WERI-Rb-1 (cell line): ENCODE data around the gene PIEZO2.
"Not testable (repeated sequence)": the region's sequence is repeated elsewhere in the genome, so short reads cannot be mapped to it uniquely, and the experiment has no call there.

ENCODE experiments used
- DNase-seq: peaks from one replicate; pipeline ENCODE4 v3.0.0-alpha.2; 2020
- H3K27ac ChIP-seq: fragments of 250-450 bp; sonication (Bioruptor Pico); 2 replicates; pipeline ENCODE4 v1.5.1; 2020; ENCODE audit warnings: mild to moderate bottlenecking, moderate library complexity
- H3K27me3 ChIP-seq: fragments of 250-450 bp; sonication (Bioruptor Pico); 2 replicates; pipeline ENCODE4 v1.5.1; 2021; ENCODE audit warnings: mild to moderate bottlenecking, low read depth, moderate library complexity; ENCODE audit not compliant: insufficient read depth, severe bottlenecking
- H3K36me3 ChIP-seq: fragments of 250-450 bp; sonication (Bioruptor Pico); 2 replicates; pipeline ENCODE4 v1.5.1; 2020; ENCODE audit warnings: mild to moderate bottlenecking, moderate library complexity
- H3K4me3 ChIP-seq: 2 replicates; pipeline ENCODE4 v1.5.1; 2011; ENCODE audit warnings: low read depth, mild to moderate bottlenecking, control low read depth, low read length
- H3K9me3 ChIP-seq: fragments of 250-450 bp; sonication (Bioruptor Pico); 2 replicates; pipeline ENCODE4 v1.5.1; 2021; ENCODE audit warnings: mild to moderate bottlenecking, moderate library complexity; ENCODE audit not compliant: severe bottlenecking
- TF ChIP-seq, protein P1 (sequence below): IDR thresholded peaks from 2 replicates; pipeline ENCODE4 v1.5.1; 2011; ENCODE audit warnings: low read depth, mild to moderate bottlenecking, control low read depth, inconsistent platforms, low read length

The PIEZO2 gene

DNA sequence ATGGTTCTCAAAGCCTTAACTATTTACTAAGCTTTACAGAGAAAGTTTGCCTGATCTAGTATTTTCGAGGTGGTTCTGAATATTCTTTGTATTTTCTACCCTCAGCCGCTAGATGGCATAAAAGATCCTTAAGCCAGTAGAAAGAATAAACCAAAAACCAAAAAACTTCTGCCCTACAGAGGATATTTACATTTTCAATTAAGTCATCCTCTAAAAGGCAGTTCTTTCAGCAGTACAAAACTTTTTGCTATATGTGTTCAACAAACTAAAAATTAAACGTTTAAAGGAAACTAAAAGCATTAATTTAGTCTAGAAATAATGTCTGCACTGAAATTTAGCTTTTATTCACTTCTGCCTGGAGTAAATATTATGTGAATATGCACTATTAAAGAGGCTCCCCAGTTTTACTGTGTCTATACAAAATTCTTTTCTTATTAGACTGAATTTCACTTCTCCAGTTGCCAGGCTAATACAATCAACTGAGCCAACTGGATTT is 297.5 kb downstream of the PIEZO2 start:
- Histone ChIP-seq H3K27ac (no peak overlapping the region), H3K27me3 (peaks cover 12% of the 10 kb centered on the region), H3K4me3 (no peak overlapping the region), H3K36me3 (no peaks in the 10 kb centered on the region), H3K9me3 (no peaks in the 10 kb centered on the region)
- no peak for DNase-seq
- TF ChIP-seq, protein P1, sequence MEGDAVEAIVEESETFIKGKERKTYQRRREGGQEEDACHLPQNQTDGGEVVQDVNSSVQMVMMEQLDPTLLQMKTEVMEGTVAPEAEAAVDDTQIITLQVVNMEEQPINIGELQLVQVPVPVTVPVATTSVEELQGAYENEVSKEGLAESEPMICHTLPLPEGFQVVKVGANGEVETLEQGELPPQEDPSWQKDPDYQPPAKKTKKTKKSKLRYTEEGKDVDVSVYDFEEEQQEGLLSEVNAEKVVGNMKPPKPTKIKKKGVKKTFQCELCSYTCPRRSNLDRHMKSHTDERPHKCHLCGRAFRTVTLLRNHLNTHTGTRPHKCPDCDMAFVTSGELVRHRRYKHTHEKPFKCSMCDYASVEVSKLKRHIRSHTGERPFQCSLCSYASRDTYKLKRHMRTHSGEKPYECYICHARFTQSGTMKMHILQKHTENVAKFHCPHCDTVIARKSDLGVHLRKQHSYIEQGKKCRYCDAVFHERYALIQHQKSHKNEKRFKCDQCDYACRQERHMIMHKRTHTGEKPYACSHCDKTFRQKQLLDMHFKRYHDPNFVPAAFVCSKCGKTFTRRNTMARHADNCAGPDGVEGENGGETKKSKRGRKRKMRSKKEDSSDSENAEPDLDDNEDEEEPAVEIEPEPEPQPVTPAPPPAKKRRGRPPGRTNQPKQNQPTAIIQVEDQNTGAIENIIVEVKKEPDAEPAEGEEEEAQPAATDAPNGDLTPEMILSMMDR = peak; percentile 21; the same call in 1 of the 2 replicates

DNA sequence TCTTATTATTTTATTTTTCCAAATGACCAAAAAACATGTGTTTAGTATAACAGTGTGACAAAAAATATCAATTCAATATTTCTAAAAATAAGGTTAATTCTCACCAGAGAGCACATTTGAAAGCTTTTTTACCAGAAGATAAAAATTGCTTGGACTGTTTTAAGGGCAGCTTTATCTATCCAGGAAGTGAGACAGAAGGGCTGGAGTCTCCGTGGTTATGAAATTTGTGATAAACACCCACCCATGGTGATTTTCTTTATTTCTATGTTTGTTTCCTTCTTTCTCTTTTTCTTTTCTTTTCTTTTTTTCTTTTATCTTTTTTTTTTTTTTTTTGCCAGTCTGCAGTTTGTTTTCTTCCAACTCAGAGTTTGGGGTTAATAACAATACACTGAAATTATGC is 298.5 kb downstream of the PIEZO2 start:
- TF ChIP-seq, protein P1 = no peak
- H3K27ac ChIP-seq = no peak overlapping the region
- peaks cover 9% of the 10 kb centered on the region for H3K27me3 ChIP-seq
- no peaks in the 10 kb centered on the region for H3K9me3 ChIP-seq
- H3K4me3 ChIP-seq = no peak overlapping the region
- no peak for DNase-seq
- H3K36me3 ChIP-seq = no peaks in the 10 kb centered on the region

DNA sequence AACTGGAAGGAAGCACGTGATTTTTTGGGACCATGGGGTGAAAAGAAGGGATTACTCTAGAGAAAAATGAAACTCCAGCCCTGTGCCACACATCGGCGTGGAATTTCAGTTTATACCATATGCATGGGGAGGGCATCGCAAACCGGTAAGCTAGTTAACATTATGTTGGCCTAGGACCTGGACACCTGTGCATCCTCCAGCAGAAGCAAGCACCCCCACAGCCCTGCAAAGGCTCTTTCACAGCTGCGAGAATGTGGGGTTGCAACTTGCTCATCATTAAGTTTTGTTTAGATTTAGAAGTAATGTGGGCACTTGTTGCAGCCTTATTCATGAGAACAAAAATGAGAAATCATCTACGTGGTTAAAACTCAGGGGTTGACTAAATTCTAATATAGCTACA is 299.2 kb downstream of the PIEZO2 start:
- TF ChIP-seq, protein P1 = no peak
- Histone ChIP-seq H3K9me3 (no peaks in the 10 kb centered on the region), H3K4me3 (no peak overlapping the region), H3K36me3 (no peaks in the 10 kb centered on the region), H3K27me3 (peaks cover 9% of the 10 kb centered on the region), H3K27ac (no peak overlapping the region)
- DNase-seq = no peak

DNA sequence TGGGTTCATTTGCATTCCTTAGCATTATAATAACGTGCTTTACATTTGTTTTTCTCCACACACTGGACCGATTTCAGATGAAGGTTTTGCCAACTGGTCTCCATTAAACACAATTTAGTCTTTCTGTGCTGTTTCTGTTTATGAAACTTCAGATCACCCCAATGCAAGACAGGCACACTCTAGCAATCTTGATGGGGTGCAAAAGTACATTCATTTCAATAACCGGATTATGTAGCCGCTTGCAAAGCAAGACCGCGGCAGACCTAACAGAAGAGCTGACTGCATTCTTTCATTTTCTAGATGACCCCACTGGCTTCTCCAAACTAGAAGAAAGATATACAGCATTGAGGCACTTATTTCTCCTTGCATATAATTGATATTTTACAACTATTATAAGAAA is 301.5 kb downstream of the PIEZO2 start:
- H3K4me3 ChIP-seq = no peak overlapping the region
- TF ChIP-seq, protein P1 = no peak
- DNase-seq = no peak

DNA sequence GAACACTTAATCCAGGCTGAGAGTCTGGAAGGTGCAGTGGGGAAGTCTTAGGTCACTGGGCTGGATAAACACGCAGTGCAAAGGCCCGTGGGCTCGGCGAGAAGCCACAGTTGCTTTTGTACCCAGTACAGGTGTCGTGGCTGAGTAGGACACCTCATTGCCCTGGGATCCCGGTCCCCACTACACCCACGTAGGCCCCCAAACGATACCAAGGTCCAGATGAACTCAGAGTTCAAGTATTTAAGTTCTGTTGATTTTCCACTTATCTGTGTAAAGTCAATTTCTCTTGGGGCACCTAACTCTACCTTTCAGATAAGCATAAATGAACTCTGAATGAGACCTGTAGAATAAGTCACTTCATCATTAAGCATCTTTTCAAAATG is 302.0 kb downstream of the PIEZO2 start:
- H3K36me3 ChIP-seq = no peaks in the 10 kb centered on the region
- H3K27ac ChIP-seq = no peak overlapping the region
- no peaks in the 10 kb centered on the region for H3K9me3 ChIP-seq
- DNase-seq = no peak
- TF ChIP-seq, protein P1 = no peak
- peaks cover 5% of the 10 kb centered on the region for H3K27me3 ChIP-seq
- H3K4me3 ChIP-seq = no peak overlapping the region

More for the DNA sequence above, 301.5 kb downstream of the PIEZO2 start:
- Histone ChIP-seq H3K9me3 (no peaks in the 10 kb centered on the region), H3K27me3 (peaks cover 8% of the 10 kb centered on the region), H3K27ac (no peak overlapping the region), H3K36me3 (no peaks in the 10 kb centered on the region)

DNA sequence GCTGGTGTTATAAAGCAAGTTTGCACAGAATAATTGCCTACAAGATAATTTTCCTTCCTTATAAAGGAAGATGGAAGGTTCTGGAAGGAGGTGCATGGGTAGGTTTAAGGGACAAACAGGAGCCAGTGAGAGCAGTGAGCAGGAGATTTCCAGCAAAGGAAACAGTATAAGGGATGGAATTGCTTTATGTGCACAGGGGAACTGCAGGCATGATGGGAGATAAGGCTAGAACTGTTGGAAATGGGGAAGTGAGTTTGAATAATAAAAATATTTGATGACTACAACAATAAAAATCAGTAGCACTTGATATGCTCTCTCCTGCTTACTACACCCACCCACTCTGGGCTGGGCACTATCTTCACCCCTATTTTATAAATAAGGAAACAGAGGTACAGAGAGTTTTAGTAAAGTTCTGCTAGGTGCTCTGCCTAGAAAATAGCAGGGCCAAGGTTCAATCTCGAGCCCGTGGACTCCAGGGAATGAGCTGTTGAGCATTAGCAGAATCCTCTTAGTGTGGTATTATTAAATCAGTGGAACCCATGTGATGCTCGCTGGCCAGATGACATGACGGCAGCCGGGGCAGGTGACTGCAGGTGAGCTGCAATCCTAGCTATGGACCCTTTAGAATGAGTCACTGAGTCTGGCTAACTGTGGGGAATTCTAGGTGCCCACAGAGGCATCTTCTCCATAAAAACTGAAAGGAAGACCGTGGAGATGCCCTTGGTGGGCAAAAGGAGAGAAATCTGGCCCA is 302.5 kb downstream of the PIEZO2 start:
- H3K36me3 ChIP-seq = no peaks in the 10 kb centered on the region

DNA sequence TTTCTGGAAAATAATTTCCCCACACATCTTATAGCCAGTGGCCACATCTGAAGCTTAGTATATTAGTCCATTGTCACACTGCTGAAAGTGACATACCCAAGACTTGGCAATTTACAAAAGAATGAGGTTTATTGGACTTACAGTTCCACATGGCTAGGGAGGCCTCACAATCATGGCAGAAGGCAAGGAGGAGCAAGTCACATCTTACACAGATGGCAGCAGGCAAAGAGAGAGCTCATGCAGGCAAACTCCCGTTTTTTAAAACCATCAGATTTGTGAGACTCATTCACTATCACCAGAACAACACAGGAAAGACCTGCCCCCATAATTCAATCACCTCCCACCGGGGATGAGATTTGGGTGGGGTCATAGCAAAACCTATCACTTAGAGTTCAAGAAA is 303.3 kb downstream of the PIEZO2 start:
- not testable (repeated sequence) for H3K27me3 ChIP-seq, H3K36me3 ChIP-seq, H3K4me3 ChIP-seq, H3K27ac ChIP-seq, DNase-seq, H3K9me3 ChIP-seq

More for the DNA sequence above, 302.5 kb downstream of the PIEZO2 start:
- peak; percentile 46 for DNase-seq
- H3K27me3 ChIP-seq = peaks cover 5% of the 10 kb centered on the region
- TF ChIP-seq, protein P1 = no peak
- H3K9me3 ChIP-seq = no peaks in the 10 kb centered on the region
- H3K27ac ChIP-seq = no peak overlapping the region
- no peak overlapping the region for H3K4me3 ChIP-seq
